M059J (cell line): ENCODE data around the gene TLCD4. TPM values are rescaled to one million over a fixed set of nuclear protein-coding genes. Genes with fewer than 3 reads are reported as not detected.

Source experiments
- DNase-seq: peaks from one replicate; pipeline ENCODE4 v3.0.0-alpha.2; 2012; ENCODE audit warnings: low read depth
- total RNA-seq: library from RNA; depleted of rRNA; stranded (reverse); fragments of >200 nt; shearing (Covaris generic); gene quantifications from 2 replicates; pipeline ENCODE4 v1.2.3, GENCODE V29; 2014

The TLCD4 gene
- total RNA-seq, 1 experiment from 2014 or later = 11.5 TPM

DNA sequence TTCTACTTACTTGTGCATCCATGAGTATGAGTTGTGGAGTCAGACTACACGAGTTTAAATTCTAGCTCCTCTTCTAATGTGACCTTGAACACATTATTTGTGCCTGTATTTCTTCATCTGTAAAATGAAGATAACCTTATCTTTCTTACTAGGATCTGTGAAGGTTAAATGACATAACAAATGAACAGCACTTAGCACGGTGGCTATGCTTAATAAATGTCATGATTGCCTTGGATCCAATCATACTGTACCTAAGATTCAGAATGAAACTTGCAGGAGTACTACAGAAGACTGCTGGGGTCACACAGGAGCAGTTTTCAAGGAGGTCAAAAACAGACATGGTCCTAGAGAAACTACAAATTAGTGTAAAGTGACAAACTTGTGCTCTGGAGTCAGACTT is 22.2 kb upstream of the TLCD4 start:
- no peak for DNase-seq

DNA sequence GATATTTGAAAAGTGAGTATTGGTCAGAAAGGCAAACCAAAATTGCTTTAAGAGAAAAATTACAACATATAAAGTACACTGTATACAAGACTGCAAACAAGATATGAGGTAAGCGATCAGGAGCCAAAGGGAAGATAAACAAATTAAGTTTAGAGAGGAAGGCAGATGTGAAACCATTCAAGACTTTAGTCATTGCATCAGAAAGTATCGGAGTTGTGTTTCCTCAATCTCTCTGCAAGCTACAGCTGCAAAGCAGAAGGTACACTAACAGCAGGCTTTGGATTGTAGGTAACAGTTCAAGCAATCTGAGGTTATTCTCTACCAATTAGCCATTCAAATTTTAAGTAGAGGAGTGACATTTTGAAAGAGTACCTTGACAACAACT is 21.3 kb upstream of the TLCD4 start:
- DNase-seq = no peak

DNA sequence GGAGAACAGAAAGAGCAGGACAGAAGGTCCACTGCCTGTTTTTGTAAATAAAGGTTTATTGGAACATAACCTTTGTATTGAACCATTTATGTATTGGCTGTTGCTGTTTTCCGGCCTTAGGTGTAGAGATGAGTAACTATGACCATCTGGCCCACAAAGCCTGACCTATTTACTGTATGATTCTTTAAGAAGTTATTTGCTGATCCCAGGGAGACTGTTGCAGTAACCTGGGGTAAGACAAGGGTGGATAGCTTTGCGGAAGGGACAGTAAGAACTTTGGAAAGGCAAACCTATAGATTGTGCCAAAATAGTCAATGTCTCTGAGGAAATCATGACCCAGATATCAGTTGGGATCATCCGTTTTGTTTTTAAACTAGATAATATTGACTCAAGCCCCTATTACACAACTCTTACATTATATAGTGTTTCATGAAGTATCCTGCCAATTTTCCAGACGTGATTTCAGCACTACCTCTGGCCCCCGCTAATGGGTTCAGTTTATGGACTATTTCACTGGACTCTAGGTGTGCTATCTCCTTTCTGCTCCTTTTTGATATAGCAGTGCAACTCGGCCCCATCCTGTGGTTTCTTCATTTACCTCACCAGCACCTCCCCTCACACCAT is 20.8 kb upstream of the TLCD4 start:
- DNase-seq = no peak

- DNase-seq = no peak
Measured at GRCh38 chr1:95097426-95097825, 19.7 kb upstream of the TLCD4 start.

DNA sequence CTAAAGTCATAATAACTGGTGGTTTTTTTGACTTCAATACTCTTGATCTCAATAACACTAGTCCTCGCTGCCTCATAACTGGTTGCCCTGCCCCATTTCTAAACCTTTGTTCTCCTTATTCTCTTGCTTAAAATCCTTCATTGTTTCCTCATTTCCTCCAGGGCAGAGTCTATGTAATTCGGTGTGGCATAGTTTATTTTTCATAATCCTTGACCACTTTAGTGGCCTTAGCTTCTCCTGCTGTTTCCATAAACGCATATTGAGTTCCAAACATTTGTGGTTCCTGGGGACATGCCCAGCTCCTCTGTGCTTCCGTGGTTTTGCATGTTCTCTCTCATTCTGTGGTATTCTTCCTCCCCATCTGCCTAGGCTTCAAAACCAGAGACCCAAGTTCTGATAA is 19.0 kb upstream of the TLCD4 start:
- peak; percentile 64 for DNase-seq

- DNase-seq = no peak
Measured at GRCh38 chr1:95108792-95109191, 8.4 kb upstream of the TLCD4 start.

DNA sequence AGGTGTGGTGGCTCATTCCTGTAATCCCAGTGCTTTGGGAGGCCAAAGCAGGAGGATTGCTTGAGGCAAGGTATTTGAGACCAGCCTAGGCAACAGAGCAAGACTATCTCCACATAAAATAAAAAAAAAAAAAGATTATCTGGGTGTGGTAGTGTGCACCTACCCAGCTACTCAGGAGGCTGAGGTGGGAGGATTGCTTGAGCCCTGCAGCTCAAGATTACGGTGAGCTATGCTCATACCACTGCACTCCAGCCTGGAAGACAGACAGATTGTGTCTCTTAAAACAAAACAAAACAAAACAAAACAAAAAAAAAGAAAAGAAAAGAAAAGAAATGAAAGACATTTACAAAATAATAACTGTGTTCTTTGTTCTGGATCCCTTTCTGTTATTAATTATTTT is 6.1 kb upstream of the TLCD4 start:
- DNase-seq = no peak

DNA sequence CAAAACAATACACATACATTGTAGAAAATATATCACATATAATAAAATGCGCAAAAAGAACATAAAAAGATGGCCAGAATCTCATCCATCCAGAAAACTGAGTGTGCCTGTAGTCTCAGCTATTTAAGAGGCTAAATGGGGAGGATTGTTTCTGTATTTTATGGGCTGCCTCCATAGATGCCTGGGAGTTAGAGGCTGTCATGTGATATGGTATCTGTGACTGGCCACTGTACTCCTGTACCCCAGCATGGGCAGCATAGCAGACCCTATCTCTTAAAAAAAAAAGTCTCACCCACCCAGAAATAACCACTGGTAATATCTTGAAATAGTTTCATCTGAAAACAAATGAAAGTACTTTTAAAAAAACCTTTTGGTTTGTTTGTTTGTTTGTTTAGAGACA is 3.5 kb upstream of the TLCD4 start:
- DNase-seq = no peak

DNA sequence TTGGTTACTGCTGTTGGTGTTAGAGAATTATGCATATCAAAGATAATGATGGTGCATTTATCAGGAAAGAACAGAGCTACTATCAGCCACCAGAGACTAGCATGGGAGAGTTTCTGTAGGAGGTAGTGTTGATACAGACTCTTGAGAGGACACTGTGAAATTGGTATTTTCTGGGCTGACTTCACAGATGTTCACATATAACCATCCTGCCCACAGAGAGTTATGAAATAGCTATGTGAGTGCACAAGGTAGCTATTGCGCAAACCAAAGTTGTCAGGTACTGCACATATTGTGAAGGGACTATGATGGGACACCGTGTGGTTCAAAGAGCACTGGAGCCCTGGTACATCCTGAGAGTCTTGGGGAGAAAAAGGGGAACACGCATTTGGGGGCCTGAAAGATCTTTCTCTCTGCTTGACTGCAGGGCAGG is 1.4 kb upstream of the TLCD4 start:
- no peak for DNase-seq

- DNase-seq = peak; percentile 78
Measured at GRCh38 chr1:95116580-95117206, 462 bp upstream of the TLCD4 start.

- DNase-seq = no peak
Measured at GRCh38 chr1:95118067-95118499, 928 bp downstream of the TLCD4 start.

DNA sequence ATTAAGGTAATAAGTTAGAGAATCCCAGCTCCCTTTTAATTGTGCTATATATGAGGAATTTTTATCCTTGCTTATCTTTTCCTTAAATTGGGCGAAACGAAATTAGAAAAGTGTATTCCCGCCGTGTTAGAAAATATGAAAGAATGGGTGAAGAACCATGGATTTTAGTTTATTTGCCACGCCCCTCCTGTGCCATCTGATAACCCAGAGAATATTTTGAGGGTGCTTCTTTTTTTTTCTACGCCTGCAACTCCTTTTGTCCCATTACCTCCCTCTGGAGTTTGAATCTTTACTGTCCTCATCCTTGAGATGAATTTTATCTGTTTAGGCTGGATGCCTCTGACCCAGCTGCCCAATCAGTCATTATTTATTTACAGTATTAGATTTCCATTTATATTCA is 1.6 kb downstream of the TLCD4 start:
- no peak for DNase-seq

GRCh38 chr1:95119273-95119672 is 2.1 kb downstream of the TLCD4 start:
- DNase-seq = no peak

- no peak for DNase-seq
Measured at GRCh38 chr1:95122151-95122697, 5.1 kb downstream of the TLCD4 start.

DNA sequence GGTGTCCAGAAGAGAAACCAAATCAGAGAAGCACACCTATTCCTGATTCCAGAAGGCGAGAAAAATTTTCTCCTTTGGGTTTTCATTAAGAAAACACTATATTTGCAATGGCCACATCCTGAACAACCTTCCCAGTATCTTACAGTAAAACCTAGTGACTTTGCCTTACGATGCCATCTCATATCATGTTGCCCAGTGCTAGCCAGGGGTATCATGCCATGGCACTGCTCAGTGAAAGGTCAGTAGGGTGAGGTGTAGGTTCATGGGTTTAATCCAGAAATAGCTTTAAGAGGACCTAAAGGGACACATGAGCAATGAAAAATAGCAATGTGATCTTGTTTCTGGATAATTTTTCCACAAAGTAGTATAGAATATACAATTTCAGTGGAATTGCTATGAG is 7.2 kb downstream of the TLCD4 start:
- no peak for DNase-seq

DNA sequence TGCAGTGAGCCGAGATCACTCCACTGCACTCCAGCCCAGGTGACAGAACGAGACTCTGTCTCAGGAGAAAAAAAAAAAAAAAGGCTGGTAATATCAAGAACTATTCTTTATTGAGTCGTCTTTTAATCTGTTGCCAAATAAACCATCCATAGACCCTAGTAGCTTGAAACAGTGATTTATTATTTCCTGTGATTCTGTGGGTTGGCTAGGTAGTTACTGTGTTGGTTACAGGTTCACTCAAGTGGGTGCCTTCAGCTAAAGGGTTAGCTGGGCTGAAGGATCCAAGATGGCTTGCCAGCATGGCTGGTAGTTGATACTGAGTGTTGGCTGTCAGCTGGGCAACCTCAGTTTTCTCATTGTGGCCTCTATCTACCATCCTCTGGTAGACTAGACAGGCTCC is 9.2 kb downstream of the TLCD4 start:
- peak; percentile 59 for DNase-seq

- peak; percentile 88 for DNase-seq
Measured at GRCh38 chr1:95126846-95127245, 9.7 kb downstream of the TLCD4 start.

GRCh38 chr1:95127380-95127779 is 10.2 kb downstream of the TLCD4 start:
- DNase-seq = peak; percentile 30

DNA sequence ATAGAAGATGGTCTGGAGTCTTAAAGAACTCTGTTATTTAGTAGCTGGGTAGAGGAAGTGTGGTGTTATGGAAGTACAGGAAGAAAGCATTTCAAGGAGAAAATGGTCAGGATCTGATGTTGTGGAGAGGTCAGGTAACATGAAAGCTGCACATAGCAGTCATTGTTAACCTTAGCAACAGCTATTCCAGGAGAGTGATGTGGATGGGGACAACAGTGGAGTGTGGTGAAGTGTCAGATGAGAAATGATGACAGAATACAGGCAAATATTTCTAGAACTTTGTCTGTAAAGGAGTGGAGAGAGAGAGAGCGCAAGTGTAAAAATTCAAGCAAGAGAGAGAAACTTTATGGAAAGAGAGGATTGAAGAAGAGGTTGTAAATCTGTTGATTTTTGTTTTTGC is 15.6 kb downstream of the TLCD4 start:
- DNase-seq = no peak

- DNase-seq = no peak
Measured at GRCh38 chr1:95133687-95134086, 16.5 kb downstream of the TLCD4 start.

GRCh38 chr1:95138223-95138622 is 21.1 kb downstream of the TLCD4 start:
- DNase-seq = no peak

DNA sequence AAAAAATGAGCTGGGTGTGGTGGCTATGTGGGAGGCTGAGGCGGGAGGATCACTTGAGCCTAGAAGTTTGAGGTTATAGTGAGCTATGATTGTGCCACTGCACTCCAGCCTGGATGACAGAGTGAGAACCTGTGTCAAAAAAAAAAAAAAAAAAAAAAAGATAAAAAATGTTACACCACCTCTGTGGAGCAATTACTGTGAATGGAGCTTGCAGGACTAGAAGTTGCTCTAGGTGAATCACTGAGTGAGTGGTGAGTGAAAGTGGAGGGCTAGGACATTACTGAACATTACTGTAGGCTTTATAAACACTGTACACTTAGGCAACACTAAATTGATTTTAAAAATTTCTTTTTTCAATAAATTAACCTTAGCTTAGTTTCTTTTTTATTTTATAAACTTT is 21.9 kb downstream of the TLCD4 start:
- DNase-seq = peak; percentile 27

DNA sequence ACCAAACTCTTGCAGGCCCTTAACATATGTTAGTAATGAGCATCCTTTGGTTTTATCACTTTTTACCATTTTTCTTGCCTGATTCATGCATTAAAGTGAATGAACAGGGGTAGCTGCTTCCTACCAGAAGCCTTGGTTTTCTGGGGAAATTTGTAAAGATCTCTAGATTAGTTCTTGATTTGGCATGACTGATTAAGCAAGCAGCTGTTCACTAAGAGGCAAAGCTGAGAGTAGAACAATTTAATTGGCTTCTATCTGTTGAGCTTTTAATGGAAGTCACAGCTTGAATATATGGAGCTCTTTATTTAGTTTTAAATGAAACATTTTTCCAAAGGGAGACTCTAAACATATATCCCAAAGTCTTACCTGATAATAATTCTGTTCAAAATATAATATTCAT is 23.6 kb downstream of the TLCD4 start:
- DNase-seq = no peak

GRCh38 chr1:95145493-95145892 is 28.3 kb downstream of the TLCD4 start:
- DNase-seq = no peak
